H1 (cell line): ENCODE measurements around the gene CADM1. TPM values are rescaled to one million over a fixed set of nuclear protein-coding genes. Genes with fewer than 3 reads are reported as not detected.

ENCODE experiments used
- CHD7 ChIP-seq: fragments of 300-600 bp; sonication (generic); IDR thresholded peaks from 2 replicates; pipeline ENCODE4 v1.7.1; 2012; ENCODE audit warnings: low read length, moderate library complexity, mild to moderate bottlenecking, inconsistent platforms; ENCODE audit not compliant: insufficient replicate concordance
- CTBP2 ChIP-seq: IDR thresholded peaks from 2 replicates; pipeline ENCODE4 v1.7.0; 2011; ENCODE audit warnings: borderline replicate concordance, mild to moderate bottlenecking, moderate library complexity, mixed read lengths, low read length; ENCODE audit not compliant: insufficient read depth, insufficient read length
- SRF ChIP-seq: IDR thresholded peaks from 2 replicates; pipeline ENCODE4 v1.6.1; 2011; ENCODE audit warnings: mild to moderate bottlenecking, low read depth, low read length, moderate library complexity
- polyA plus RNA-seq, 7 experiments: library from polyadenylated mRNA; depleted of rRNA in 3 of 7; stranded (reverse) in 5 of 7; unstranded in 2 of 7; fragments of >200 nt in 5 of 7; fragments of 200-250 nt in 2 of 7; gene quantifications; 1 replicate in 5 of 7; 2 replicates in 1 of 7; 4 replicates in 1 of 7; pipeline versions ENCODE4 v1.2.1 to v1.2.3, GENCODE V29; 2011 to 2013; ENCODE audit warnings: missing spikeins in 2 of 7, mixed read lengths in 2 of 7
- total RNA-seq: library from RNA; stranded (reverse); fragmentation: NEBNext Ultra II Directional; extraction: Animal tissue kit (Norgen Biotek cat#: 25700); gene quantifications from 2 replicates; pipeline ENCODE4 v1.2.1, GENCODE V29; 2021

Gene CADM1
- total and polyA plus RNA-seq, 2 of the 8 experiments (the other 6 are each of a cell fraction or from before 2014, with no cell fraction given), result 8.3 to 25.3 TPM

DNA sequence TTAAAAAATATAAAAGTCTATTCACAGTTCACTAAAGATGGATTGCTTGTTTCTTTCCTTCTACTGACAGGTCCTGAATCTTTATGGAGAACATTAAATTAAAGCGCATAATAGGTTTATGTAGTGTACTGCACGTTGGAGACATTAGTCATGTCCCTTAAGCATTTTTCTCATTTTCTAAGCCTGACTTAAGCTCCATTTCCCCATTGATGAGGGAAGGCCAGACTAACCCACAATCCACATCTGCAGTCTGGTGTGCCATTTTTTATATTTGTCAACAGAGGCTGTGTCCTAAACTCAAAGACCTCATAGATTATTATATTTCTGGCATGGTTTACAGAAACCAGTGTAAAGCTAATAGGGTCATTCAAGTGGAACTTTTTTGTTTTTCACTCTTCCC lies 39.9 kb downstream of the CADM1 start (continued):
- TF ChIP-seq CHD7, result no peak
- no peak for TF ChIP-seq CTBP2
- no peak for TF ChIP-seq SRF
